Measurements from ENCODE around the gene PCDHGB1.

DNA sequence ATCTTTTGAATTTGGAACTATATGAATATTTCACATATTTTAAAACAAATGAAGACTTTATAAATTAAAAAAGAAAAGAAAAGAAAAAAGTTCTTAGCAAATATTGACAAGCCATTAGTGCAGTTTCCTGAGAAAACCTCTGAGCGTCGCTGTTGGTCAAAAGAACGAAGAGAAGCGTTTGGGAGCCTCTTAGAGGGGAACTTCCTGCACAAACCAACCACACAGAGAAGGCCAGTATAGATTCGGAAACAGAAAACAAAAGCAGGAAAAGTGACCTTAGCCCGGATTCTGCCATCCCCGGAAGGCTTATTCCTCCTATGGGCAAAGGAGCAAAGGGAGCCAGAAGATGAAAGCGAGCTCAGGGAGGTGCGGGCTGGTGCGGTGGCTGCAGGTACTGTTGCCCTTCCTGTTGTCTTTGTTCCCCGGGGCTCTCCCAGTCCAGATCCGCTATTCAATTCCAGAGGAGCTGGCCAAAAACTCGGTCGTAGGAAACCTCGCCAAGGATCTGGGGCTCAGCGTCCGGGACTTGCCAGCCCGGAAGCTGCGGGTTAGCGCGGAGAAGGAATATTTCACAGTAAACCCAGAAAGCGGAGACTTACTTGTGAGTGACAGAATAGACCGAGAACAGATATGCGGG lies 10.0 kb downstream of the PCDHGB1 start, which contains the start of gene PCDHGB2:
- TF ChIP-seq POLR2AphosphoS5 (IDR thresholded peaks at IDR 0.05) (no peak), POLR2A (IDR thresholded peaks at IDR 0.05) (no peak), EP300 (IDR thresholded peaks at IDR 0.05) (no peak)
- TF ChIP-seq, protein P1, sequence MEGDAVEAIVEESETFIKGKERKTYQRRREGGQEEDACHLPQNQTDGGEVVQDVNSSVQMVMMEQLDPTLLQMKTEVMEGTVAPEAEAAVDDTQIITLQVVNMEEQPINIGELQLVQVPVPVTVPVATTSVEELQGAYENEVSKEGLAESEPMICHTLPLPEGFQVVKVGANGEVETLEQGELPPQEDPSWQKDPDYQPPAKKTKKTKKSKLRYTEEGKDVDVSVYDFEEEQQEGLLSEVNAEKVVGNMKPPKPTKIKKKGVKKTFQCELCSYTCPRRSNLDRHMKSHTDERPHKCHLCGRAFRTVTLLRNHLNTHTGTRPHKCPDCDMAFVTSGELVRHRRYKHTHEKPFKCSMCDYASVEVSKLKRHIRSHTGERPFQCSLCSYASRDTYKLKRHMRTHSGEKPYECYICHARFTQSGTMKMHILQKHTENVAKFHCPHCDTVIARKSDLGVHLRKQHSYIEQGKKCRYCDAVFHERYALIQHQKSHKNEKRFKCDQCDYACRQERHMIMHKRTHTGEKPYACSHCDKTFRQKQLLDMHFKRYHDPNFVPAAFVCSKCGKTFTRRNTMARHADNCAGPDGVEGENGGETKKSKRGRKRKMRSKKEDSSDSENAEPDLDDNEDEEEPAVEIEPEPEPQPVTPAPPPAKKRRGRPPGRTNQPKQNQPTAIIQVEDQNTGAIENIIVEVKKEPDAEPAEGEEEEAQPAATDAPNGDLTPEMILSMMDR (IDR thresholded peaks at IDR 0.05), result peak in 1 of 6 experiments; percentile 8
